Measurements from ENCODE around the gene MLYCD. TPM values are rescaled to one million over a fixed set of nuclear protein-coding genes. Genes with fewer than 3 reads are reported as not detected.
"Not testable (repeated sequence)": the region's sequence is repeated elsewhere in the genome, so short reads cannot be mapped to it uniquely, and the experiment has no call there.

The MLYCD gene
- total RNA-seq, 4 donors from 2014 or later = 9.9 to 17.6 (median 12.2) TPM

- Histone ChIP-seq H3K9me3 (no peaks in the 10 kb centered on the region), H3K4me1 (no peaks in the 10 kb centered on the region), H3K36me3 (peaks cover 0 to 21% of the 10 kb centered on the region in 2 donors), H3K27me3 (no peaks in the 10 kb centered on the region), H3K4me3 (no peak overlapping the region), H3K27ac (no peak overlapping the region)
- ATAC-seq = no peak
- WGBS, 2 donors (ENCODE audit: low coverage in 1 of 2) = 92 to 93% methylated on average over 2 to 11 of the region's 18 CpGs
- TF ChIP-seq EP300 (IDR thresholded peaks at IDR 0.05) (no peak), POLR2A (IDR thresholded peaks at IDR 0.05) (no peak)
Observed at GRCh38 chr16:83937922-83938885, 39.3 kb downstream of the MLYCD start.

- Histone ChIP-seq H3K36me3 (peaks cover 0 to 11% of the 10 kb centered on the region in 2 donors), H3K27ac (no peak overlapping the region), H3K9me3 (no peaks in the 10 kb centered on the region), H3K4me1 (no peaks in the 10 kb centered on the region), H3K4me3 (no peak overlapping the region), H3K27me3 (no peaks in the 10 kb centered on the region)
- 69 to 80% methylated on average over 1 to 6 of the region's 12 CpGs for WGBS, 2 donors (ENCODE audit: low coverage in 1 of 2)
- TF ChIP-seq POLR2AphosphoS5 (IDR thresholded peaks at IDR 0.05) = no peak
- TF ChIP-seq CTCF (IDR thresholded peaks at IDR 0.05) = no peak
- no peak for TF ChIP-seq EP300 (IDR thresholded peaks at IDR 0.05)
- no peak for TF ChIP-seq POLR2A (IDR thresholded peaks at IDR 0.05)
- no peak for ATAC-seq
Observed at GRCh38 chr16:83939266-83939855, 40.4 kb downstream of the MLYCD start.

- Histone ChIP-seq H3K27ac (no peak overlapping the region), H3K27me3 (no peaks in the 10 kb centered on the region), H3K36me3 (peaks cover 0 to 11% of the 10 kb centered on the region in 2 donors), H3K4me1 (no peaks in the 10 kb centered on the region), H3K9me3 (no peaks in the 10 kb centered on the region), H3K4me3 (no peak overlapping the region)
- ATAC-seq = no peak
- 30% methylated on average over 3 of the region's 12 CpGs; no CpG with 5 or more reads in 1 of the 2 donors for WGBS, 2 donors (ENCODE audit: low coverage in 1 of 2)
- no peak for TF ChIP-seq CTCF (IDR thresholded peaks at IDR 0.05)
- TF ChIP-seq POLR2AphosphoS5 (IDR thresholded peaks at IDR 0.05) = no peak
- TF ChIP-seq POLR2A (IDR thresholded peaks at IDR 0.05) = no peak
- no peak for TF ChIP-seq EP300 (IDR thresholded peaks at IDR 0.05)
Observed at GRCh38 chr16:83940119-83940518, 41.2 kb downstream of the MLYCD start.

GRCh38 chr16:83940630-83941378, 41.9 kb downstream of the MLYCD start:
- no peaks in the 10 kb centered on the region for H3K9me3 ChIP-seq
- H3K27ac ChIP-seq = no peak overlapping the region
- peaks cover 0 to 11% of the 10 kb centered on the region in 2 donors for H3K36me3 ChIP-seq
- WGBS, 2 donors (ENCODE audit: low coverage in 1 of 2) = 77 to 82% methylated on average over 12 to 20 of the region's 28 CpGs
- H3K4me3 ChIP-seq = no peak overlapping the region
- no peak for ATAC-seq
- TF ChIP-seq POLR2AphosphoS5 (IDR thresholded peaks at IDR 0.05) = no peak
- TF ChIP-seq EP300 (IDR thresholded peaks at IDR 0.05) = no peak
- TF ChIP-seq POLR2A (IDR thresholded peaks at IDR 0.05) = no peak
- TF ChIP-seq CTCF (IDR thresholded peaks at IDR 0.05) = no peak
- H3K4me1 ChIP-seq = no peaks in the 10 kb centered on the region
- no peaks in the 10 kb centered on the region for H3K27me3 ChIP-seq

- not testable (repeated sequence) for H3K4me3 ChIP-seq, H3K9me3 ChIP-seq, H3K27me3 ChIP-seq, H3K27ac ChIP-seq, ATAC-seq, H3K4me1 ChIP-seq
- 93 to 100% methylated on average over 1 to 3 of the region's 9 CpGs for WGBS, 2 donors (ENCODE audit: low coverage in 1 of 2)
- H3K36me3 ChIP-seq = peaks cover 0 to 16% of the 10 kb centered on the region in 2 donors
Observed at GRCh38 chr16:83941546-83941945, 42.6 kb downstream of the MLYCD start.

Data from gastroesophageal sphincter (tissue), 4 donors.